ENCODE results near the gene HDAC4. TPM values are rescaled to one million over a fixed set of nuclear protein-coding genes. Genes with fewer than 3 reads are reported as not detected.

Gene HDAC4
- total RNA-seq, 1 experiment from 2014 or later = 32.0 TPM

DNA sequence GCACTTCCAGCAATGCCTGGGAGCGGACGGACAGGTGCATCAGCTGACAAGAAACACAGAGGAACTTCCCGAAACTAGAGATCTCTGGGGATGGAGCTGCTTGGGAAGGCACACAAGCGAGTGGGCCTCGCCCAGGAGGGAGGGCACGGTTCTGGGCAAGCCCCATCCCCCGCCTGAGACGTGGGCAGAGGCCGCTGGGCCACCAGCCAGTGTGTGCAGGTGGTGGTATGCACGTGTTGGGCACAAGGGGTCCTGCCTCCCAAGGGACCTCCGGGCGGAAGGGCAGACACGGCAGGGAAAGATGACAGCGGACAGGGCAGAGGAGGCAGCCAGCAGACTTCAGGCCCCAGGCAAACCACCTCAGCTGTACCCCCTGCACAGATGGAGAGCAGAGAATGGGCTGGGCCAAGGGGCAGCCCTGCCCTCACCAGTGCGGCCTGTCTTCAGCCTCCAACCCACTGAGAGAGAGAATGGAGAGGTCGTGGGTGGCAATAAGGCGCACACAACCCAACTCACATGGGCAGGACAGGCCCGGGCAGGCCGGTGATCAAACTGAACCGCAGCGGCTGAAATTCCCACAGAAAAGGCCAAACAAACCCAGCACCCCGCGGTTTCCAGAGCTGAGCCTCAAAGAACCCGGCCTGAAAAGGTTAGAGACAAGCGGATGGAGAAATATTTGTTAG is 51.2 kb downstream of the HDAC4 start:
- Mint-ChIP-seq H3K9me3 (peaks cover 0 to 1% of the 10 kb centered on the region in 2 experiments; a peak in 1 of 5 replicates), H3K27me3 (ENCODE audit: low read depth) (no peaks in the 10 kb centered on the region), H3K27ac (peak overlapping the region in 2 of 3 experiments; percentile 70 to 78; a peak in 4 of 7 replicates), H3K4me1 (peaks cover 8 to 9% of the 10 kb centered on the region in 2 experiments), H3K4me3 (no peak overlapping the region), H3K36me3 (ENCODE audit: insufficient read depth in 1 of 3, low read depth in 3 of 3) (peaks cover 22 to 33% (median 24%) of the 10 kb centered on the region in 3 experiments)
- DNase-seq = no peak
- no peak overlapping the region for H3K56ac ChIP-seq (ENCODE audit: insufficient read length, low read depth, low read length)
- WGBS (ENCODE audit: extremely low coverage, insufficient read length, low lambda C conversion rate) = no CpG with 5 or more reads among the region's 25 CpGs
- H2BK20ac ChIP-seq (ENCODE audit: low read depth, low read length, poor library complexity, severe bottlenecking) = no peak overlapping the region
- H4K8ac ChIP-seq (replicated peaks; ENCODE audit: insufficient read length, low read depth, low read length) = no peak overlapping the region
- H3K79me2 ChIP-seq (ENCODE audit: insufficient read depth, low read length) = peaks cover 13% of the 10 kb centered on the region; the same call in 1 of the 2 replicates
- no peak overlapping the region for H4K5ac ChIP-seq (ENCODE audit: insufficient read length, low read depth, low read length)
- H3K9ac ChIP-seq (ENCODE audit: extremely low read depth, insufficient read length, low read length) = no peak overlapping the region
- H3K23me2 ChIP-seq (ENCODE audit: insufficient read length, low read depth, low read length, poor library complexity, severe bottlenecking) = no peaks in the 10 kb centered on the region
- H4K20me1 ChIP-seq (ENCODE audit: control insufficient read depth, insufficient read depth, insufficient read length) = no peaks in the 10 kb centered on the region
- no peak overlapping the region for H2BK12ac ChIP-seq (ENCODE audit: insufficient read length, low read depth, low read length)
- no peak overlapping the region for H3K23ac ChIP-seq (ENCODE audit: insufficient read length, low read depth, low read length)
- no peak overlapping the region for H2BK120ac ChIP-seq (ENCODE audit: low read depth, low read length, poor library complexity, severe bottlenecking)
- H3K4me2 ChIP-seq (ENCODE audit: insufficient read depth, insufficient read length, low read length) = no peak overlapping the region
- H3T11ph ChIP-seq (ENCODE audit: low read length) = no peak overlapping the region
- no peak overlapping the region for H2AK5ac ChIP-seq (ENCODE audit: insufficient read length, low read length)
- no peak overlapping the region for H3K4ac ChIP-seq (ENCODE audit: low read depth, low read length)
- no peak overlapping the region for H2AFZ ChIP-seq (ENCODE audit: low read length)
- TF ChIP-seq, protein P1, sequence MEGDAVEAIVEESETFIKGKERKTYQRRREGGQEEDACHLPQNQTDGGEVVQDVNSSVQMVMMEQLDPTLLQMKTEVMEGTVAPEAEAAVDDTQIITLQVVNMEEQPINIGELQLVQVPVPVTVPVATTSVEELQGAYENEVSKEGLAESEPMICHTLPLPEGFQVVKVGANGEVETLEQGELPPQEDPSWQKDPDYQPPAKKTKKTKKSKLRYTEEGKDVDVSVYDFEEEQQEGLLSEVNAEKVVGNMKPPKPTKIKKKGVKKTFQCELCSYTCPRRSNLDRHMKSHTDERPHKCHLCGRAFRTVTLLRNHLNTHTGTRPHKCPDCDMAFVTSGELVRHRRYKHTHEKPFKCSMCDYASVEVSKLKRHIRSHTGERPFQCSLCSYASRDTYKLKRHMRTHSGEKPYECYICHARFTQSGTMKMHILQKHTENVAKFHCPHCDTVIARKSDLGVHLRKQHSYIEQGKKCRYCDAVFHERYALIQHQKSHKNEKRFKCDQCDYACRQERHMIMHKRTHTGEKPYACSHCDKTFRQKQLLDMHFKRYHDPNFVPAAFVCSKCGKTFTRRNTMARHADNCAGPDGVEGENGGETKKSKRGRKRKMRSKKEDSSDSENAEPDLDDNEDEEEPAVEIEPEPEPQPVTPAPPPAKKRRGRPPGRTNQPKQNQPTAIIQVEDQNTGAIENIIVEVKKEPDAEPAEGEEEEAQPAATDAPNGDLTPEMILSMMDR (conservative IDR thresholded peaks at IDR 0.05) = no peak
- H4K91ac ChIP-seq (ENCODE audit: insufficient read length, low read depth, low read length) = no peak overlapping the region
- no peak overlapping the region for H3K27ac ChIP-seq (ENCODE audit: insufficient read length, low read depth, low read length)
- no peak overlapping the region for H3K18ac ChIP-seq (ENCODE audit: insufficient read length, low read depth, low read length)
- no peaks in the 10 kb centered on the region for H3K9me3 ChIP-seq (ENCODE audit: control insufficient read depth, low read depth, low read length)
- no peak overlapping the region for H2BK5ac ChIP-seq (ENCODE audit: insufficient read length, low read length)
- H3K79me1 ChIP-seq (ENCODE audit: insufficient read depth, low read depth, low read length, poor library complexity, severe bottlenecking) = no peaks in the 10 kb centered on the region
- H3K14ac ChIP-seq (ENCODE audit: insufficient read depth, low read length) = no peak overlapping the region
- H3K4me1 ChIP-seq (ENCODE audit: insufficient read depth, low read length) = no peaks in the 10 kb centered on the region
- H3K27me3 ChIP-seq (ENCODE audit: insufficient read depth, low read length) = no peaks in the 10 kb centered on the region
- H2BK15ac ChIP-seq (ENCODE audit: low read depth, low read length) = no peak overlapping the region
